Calu3 (cell line): ENCODE measurements around the gene FBXO42. TPM values are rescaled to one million over a fixed set of nuclear protein-coding genes. Genes with fewer than 3 reads are reported as not detected.

ENCODE experiments used
- BruUV-seq: library from RNA; stranded (reverse); fragments of 400-500 nt; replicated peaks from 2 replicates; lab custom pipeline; 2021; lab: Mats Ljungman, UMichigan
- CTCF ChIA-PET: fragments of 300-600 bp; sonication (Branson Sonifier 250); formaldehyde crosslinking; loops from one replicate; lab custom pipeline; 2022; ENCODE audit warnings: antibody characterized with exemption; lab: Charles Lee
- DNase-seq: peaks from one replicate; pipeline ENCODE4 v3.0.0; 2022
- H3K27ac Mint-ChIP-seq: one replicate; pipeline ENCODE4 v1.8.0; 2022; ENCODE audit warnings: mixed read lengths; ENCODE audit not compliant: unreplicated experiment
- H3K27me3 Mint-ChIP-seq: one replicate; pipeline ENCODE4 v1.8.0; 2022; ENCODE audit warnings: mixed read lengths; ENCODE audit not compliant: unreplicated experiment
- H3K36me3 Mint-ChIP-seq: one replicate; pipeline ENCODE4 v1.8.0; 2022; ENCODE audit warnings: mild to moderate bottlenecking, moderate library complexity, mixed read lengths; ENCODE audit not compliant: insufficient read depth, unreplicated experiment
- H3K4me1 Mint-ChIP-seq: one replicate; pipeline ENCODE4 v1.8.0; 2022; ENCODE audit warnings: mild to moderate bottlenecking, low read depth, mixed read lengths; ENCODE audit not compliant: unreplicated experiment
- H3K4me3 Mint-ChIP-seq: one replicate; pipeline ENCODE4 v1.8.0; 2022; ENCODE audit warnings: mild to moderate bottlenecking, low read depth, moderate library complexity, mixed read lengths; ENCODE audit not compliant: unreplicated experiment
- H3K9me3 Mint-ChIP-seq: one replicate; pipeline ENCODE4 v1.8.0; 2022; ENCODE audit warnings: low read depth, mixed read lengths; ENCODE audit not compliant: unreplicated experiment
- intact Hi-C: fragments of 100-400 bp; cut with micrococcal nuclease; formaldehyde crosslinking; loops from one replicate; pipeline ENCODE4 v1.10.0; 2022; ENCODE audit not compliant: unreplicated experiment
- total RNA-seq: library from RNA; stranded (reverse); gene quantifications from 2 replicates; pipeline ENCODE4 v1.2.3, GENCODE V29; 2022
- TF ChIP-seq, protein P1 (sequence below): fragments of 200-600 bp; IDR thresholded peaks from one replicate; pipeline ENCODE4 v1.8.0; 2022; ENCODE audit warnings: antibody characterized with exemption; ENCODE audit not compliant: unreplicated experiment

The FBXO42 gene
- total RNA-seq, 1 experiment from 2014 or later = 10.6 TPM

DNA sequence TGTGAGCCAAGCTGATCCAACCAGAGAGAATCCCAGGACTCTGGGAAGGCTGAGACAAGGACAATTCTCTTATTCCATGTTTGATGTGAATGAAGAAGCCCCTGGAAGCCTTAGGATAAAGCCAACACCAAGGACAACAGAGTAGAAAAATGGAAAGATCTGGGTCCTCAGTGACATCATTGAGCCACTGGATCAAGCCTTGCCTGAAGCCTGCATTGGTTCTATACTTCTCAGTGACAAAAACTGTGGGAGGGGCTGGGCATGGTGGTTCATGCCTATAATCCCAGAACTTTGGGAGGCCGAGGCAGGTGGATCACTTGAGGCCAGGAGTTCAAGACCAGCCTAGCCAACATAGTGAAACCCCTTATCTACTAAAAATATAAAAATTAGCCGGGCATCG lies 155.4 kb downstream of the FBXO42 start:
- TF ChIP-seq, protein P1, sequence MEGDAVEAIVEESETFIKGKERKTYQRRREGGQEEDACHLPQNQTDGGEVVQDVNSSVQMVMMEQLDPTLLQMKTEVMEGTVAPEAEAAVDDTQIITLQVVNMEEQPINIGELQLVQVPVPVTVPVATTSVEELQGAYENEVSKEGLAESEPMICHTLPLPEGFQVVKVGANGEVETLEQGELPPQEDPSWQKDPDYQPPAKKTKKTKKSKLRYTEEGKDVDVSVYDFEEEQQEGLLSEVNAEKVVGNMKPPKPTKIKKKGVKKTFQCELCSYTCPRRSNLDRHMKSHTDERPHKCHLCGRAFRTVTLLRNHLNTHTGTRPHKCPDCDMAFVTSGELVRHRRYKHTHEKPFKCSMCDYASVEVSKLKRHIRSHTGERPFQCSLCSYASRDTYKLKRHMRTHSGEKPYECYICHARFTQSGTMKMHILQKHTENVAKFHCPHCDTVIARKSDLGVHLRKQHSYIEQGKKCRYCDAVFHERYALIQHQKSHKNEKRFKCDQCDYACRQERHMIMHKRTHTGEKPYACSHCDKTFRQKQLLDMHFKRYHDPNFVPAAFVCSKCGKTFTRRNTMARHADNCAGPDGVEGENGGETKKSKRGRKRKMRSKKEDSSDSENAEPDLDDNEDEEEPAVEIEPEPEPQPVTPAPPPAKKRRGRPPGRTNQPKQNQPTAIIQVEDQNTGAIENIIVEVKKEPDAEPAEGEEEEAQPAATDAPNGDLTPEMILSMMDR = no peak
- H3K4me1 Mint-ChIP-seq = no peaks in the 10 kb centered on the region
- no peaks in the 10 kb centered on the region for H3K27me3 Mint-ChIP-seq
- intact Hi-C loops = no loop called here
- CTCF ChIA-PET = no interaction called here
- H3K4me3 Mint-ChIP-seq = no peak overlapping the region
- no peak overlapping the region for H3K27ac Mint-ChIP-seq
- no peaks in the 10 kb centered on the region for H3K9me3 Mint-ChIP-seq
- no peaks in the 10 kb centered on the region for H3K36me3 Mint-ChIP-seq
- no peak for DNase-seq
- BruUV-seq = no TSS peak

Other genes starting within 250 kb of the FBXO42 start
- 130 and 161 TPM in 2 replicates for gene EPHA2, start 196.4 kb downstream of the FBXO42 start, total RNA-seq
- 16.6 and 17.2 TPM in 2 replicates for gene ARHGEF19, start 139.8 kb downstream of the FBXO42 start, total RNA-seq
- 4.2 and 7.4 TPM in 2 replicates for gene CPLANE2, start 115.3 kb downstream of the FBXO42 start, total RNA-seq
- gene SZRD1, start 14.8 kb upstream of the FBXO42 start, total RNA-seq = 95.9 and 107 TPM in 2 replicates
- gene SPATA21, start 84.9 kb upstream of the FBXO42 start, total RNA-seq = not detected in 2 replicates
- 28.1 and 30.7 TPM in 2 replicates for gene NECAP2, start 88.2 kb upstream of the FBXO42 start, total RNA-seq
- 1,678 and 1,905 TPM in 2 replicates for gene RNU1-1, start 161.8 kb upstream of the FBXO42 start, total RNA-seq